GM23338 (cell line): ENCODE measurements around the gene TMEM151B. TPM values are rescaled to one million over a fixed set of nuclear protein-coding genes. Genes with fewer than 3 reads are reported as not detected.
A peak's percentile ranks its signal among the peaks of the same experiment; 100 is the strongest.

ENCODE experiments used
- ATAC-seq: fragments of 200-7000 bp; cut with Tn5 transposase; 3 replicates; pipeline ENCODE4 v1.9.1; 2020
- DNase-seq: peaks from one replicate; pipeline ENCODE4 v3.0.0-alpha.2; 2015; ENCODE audit warnings: low spot score
- H2AFZ ChIP-seq: fragments of 200-600 bp; sonication (generic); 2 replicates; pipeline ENCODE4 v1.8.0; 2016; ENCODE audit warnings: antibody characterized with exemption, mild to moderate bottlenecking, moderate library complexity
- H3F3A ChIP-seq: fragments of 200-600 bp; sonication (generic); replicated peaks from 2 replicates; pipeline ENCODE4 v1.8.0; 2017; ENCODE audit warnings: antibody characterized with exemption, mixed run types, low read depth
- H3K27ac ChIP-seq: fragments of 200-600 bp; sonication (generic); 2 replicates; pipeline ENCODE4 v1.6.1; 2016; ENCODE audit warnings: low read depth
- H3K27me3 ChIP-seq: fragments of 200-600 bp; sonication (generic); 2 replicates; pipeline ENCODE4 v1.8.0; 2016; ENCODE audit warnings: mild to moderate bottlenecking, mixed run types, moderate library complexity; ENCODE audit not compliant: insufficient read depth
- H3K36me3 ChIP-seq: fragments of 200-600 bp; sonication (generic); 2 replicates; pipeline ENCODE4 v1.8.0; 2016; ENCODE audit warnings: mild to moderate bottlenecking; ENCODE audit not compliant: insufficient read depth
- H3K4me1 ChIP-seq: fragments of 200-600 bp; sonication (generic); 2 replicates; pipeline ENCODE4 v1.8.0; 2016; ENCODE audit warnings: mild to moderate bottlenecking, moderate library complexity; ENCODE audit not compliant: insufficient read depth
- H3K4me2 ChIP-seq: fragments of 200-600 bp; sonication (generic); 2 replicates; pipeline ENCODE4 v1.7.1; 2017; ENCODE audit warnings: mixed run types
- H3K4me3 ChIP-seq: fragments of 200-600 bp; sonication (generic); 2 replicates; pipeline ENCODE4 v1.6.1; 2016; ENCODE audit warnings: mixed run types
- H3K79me2 ChIP-seq: fragments of 200-600 bp; sonication (generic); replicated peaks from 2 replicates; pipeline ENCODE4 v1.8.0; 2017; ENCODE audit warnings: mild to moderate bottlenecking; ENCODE audit not compliant: insufficient read depth
- H3K9me2 ChIP-seq: fragments of 200-600 bp; sonication (generic); 2 replicates; pipeline ENCODE4 v1.8.0; 2017; ENCODE audit not compliant: insufficient read depth
- H4K20me1 ChIP-seq: fragments of 200-600 bp; sonication (generic); replicated peaks from 2 replicates; pipeline ENCODE4 v1.8.0; 2017; ENCODE audit warnings: mild to moderate bottlenecking; ENCODE audit not compliant: insufficient read depth
- H3K27ac Mint-ChIP-seq: 2 replicates; pipeline ENCODE4 v1.8.0; 2020; ENCODE audit warnings: inconsistent platforms, mild to moderate bottlenecking, moderate library complexity, mixed read lengths
- H3K27me3 Mint-ChIP-seq: 3 replicates; pipeline ENCODE4 v1.8.0; 2022; ENCODE audit warnings: low read depth, mild to moderate bottlenecking, moderate library complexity, mixed read lengths, inconsistent platforms; ENCODE audit not compliant: insufficient read depth, poor library complexity
- H3K36me3 Mint-ChIP-seq: 3 replicates; pipeline ENCODE4 v1.8.0; 2021; ENCODE audit warnings: low read depth, mild to moderate bottlenecking, inconsistent platforms, moderate library complexity, mixed read lengths
- H3K4me1 Mint-ChIP-seq: 3 replicates; pipeline ENCODE4 v1.8.0; 2020; ENCODE audit warnings: mild to moderate bottlenecking, inconsistent platforms, mixed read lengths
- H3K4me3 Mint-ChIP-seq: 3 replicates; pipeline ENCODE4 v1.8.0; 2021; ENCODE audit warnings: moderate library complexity, mild to moderate bottlenecking, inconsistent platforms, mixed read lengths
- H3K9me3 Mint-ChIP-seq: 3 replicates; pipeline ENCODE4 v1.8.0; 2020; ENCODE audit warnings: moderate library complexity, mild to moderate bottlenecking, inconsistent platforms, mixed read lengths
- CREB1 ChIP-seq: fragments of 250-450 bp; sonication (Bioruptor Pico); IDR thresholded peaks from 2 replicates; pipeline ENCODE4 v1.5.0; 2020; ENCODE audit warnings: low read depth, mild to moderate bottlenecking, moderate library complexity
- JUNB ChIP-seq: IDR thresholded peaks from one replicate; pipeline ENCODE4 v1.6.1; 2016; ENCODE audit warnings: antibody characterized with exemption; ENCODE audit not compliant: unreplicated experiment
- POLR2AphosphoS5 ChIP-seq: IDR thresholded peaks from 2 replicates; pipeline ENCODE4 v1.6.1; 2016; ENCODE audit warnings: antibody characterized with exemption, low read depth
- STAT1 ChIP-seq: IDR thresholded peaks from one replicate; pipeline ENCODE4 v1.6.1; 2016; ENCODE audit warnings: antibody characterized with exemption; ENCODE audit not compliant: unreplicated experiment
- polyA plus RNA-seq: library from polyadenylated mRNA; unstranded; fragments of >200 nt; fragmentation: Nextera tagmentation; extraction: Ambion mirVana; gene quantifications from 2 replicates; pipeline ENCODE4 v1.2.1, GENCODE V29; 2016
- total RNA-seq: library from RNA; depleted of rRNA; stranded (reverse); fragments of >200 nt; shearing (Covaris generic); gene quantifications from 2 replicates; pipeline ENCODE4 v1.2.3, GENCODE V29; 2014
- TF ChIP-seq, protein P1 (sequence below): fragments of 250-450 bp; sonication (Bioruptor Pico); IDR thresholded peaks from 2 replicates; pipeline ENCODE4 v1.5.0; 2020; ENCODE audit warnings: mild to moderate bottlenecking, moderate library complexity
- TF ChIP-seq, protein P2 (sequence below): IDR thresholded peaks from 2 replicates; pipeline ENCODE4 v1.6.1; 2016; ENCODE audit warnings: antibody characterized with exemption

The TMEM151B gene
- total and polyA plus RNA-seq, 2 experiments from 2014 or later = 0.91 to 14.6 TPM

DNA sequence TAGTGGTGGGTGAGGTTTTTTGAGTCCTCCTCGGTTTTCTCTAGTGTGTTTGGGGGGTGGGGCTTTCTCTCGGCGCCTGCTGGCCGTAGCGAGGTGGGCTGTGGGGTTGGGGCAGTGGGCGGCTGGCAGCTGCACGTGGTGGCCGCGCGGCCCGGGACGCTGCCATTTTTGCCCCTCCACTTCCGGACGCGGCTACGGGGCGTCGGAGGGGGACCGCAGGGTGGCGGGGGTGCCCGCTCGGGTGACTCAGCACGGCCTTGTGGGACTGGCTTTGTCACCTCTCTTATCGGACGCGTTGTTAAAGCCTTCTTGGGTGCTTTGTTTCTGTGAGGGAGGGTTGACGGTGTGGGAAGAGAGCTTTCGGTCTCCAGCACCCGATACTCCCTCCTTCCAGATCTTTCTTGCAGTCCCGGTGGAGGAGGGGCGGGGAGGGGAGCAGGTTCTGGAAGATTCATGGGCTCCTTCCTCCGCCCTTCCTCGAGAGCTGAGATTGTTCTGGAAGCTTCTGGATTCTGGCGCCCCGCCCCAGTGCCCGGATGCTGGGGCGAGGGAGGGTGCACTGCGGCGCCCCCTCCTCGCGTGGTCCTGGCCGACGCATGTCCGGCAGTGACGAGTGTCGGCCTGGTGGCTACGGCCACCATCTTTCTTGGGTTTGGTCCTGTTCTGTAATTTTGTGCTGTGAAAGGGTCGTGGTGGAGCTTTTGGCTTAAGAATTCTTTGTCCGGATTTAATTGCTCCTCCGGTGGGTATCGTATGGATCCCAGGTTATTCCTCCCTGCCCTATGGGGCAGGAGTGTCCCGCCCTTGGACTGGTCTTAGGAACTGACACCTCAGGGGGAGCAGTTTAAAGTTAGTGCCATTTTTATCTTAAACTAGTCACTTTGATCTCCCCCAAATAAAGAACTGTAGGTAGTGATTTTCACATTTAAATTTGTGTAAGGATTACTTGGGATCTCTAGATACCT lies 22.6 kb upstream of the TMEM151B start:
- H3K4me1 Mint-ChIP-seq = peaks cover 42% of the 10 kb centered on the region
- Histone ChIP-seq H3K4me3 (peak overlapping the region; percentile 100), H3K9me2 (no peaks in the 10 kb centered on the region), H4K20me1 (peaks cover 52% of the 10 kb centered on the region), H2AFZ (no peak overlapping the region), H3K27me3 (no peaks in the 10 kb centered on the region), H3K4me1 (peaks cover 33% of the 10 kb centered on the region), H3K27ac (peak overlapping the region; percentile 99), H3K4me2 (peak overlapping the region; percentile 90), H3F3A (peaks cover 64% of the 10 kb centered on the region), H3K79me2 (peaks cover 54% of the 10 kb centered on the region), H3K36me3 (peaks cover 48% of the 10 kb centered on the region)
- H3K9me3 Mint-ChIP-seq = peaks cover 13% of the 10 kb centered on the region
- ATAC-seq (peak; percentile 4), DNase-seq (peak; percentile 62)
- H3K4me3 Mint-ChIP-seq = peak overlapping the region; percentile 100
- peaks cover 57% of the 10 kb centered on the region for H3K36me3 Mint-ChIP-seq
- H3K27ac Mint-ChIP-seq = peak overlapping the region; percentile 100
- peaks cover 68% of the 10 kb centered on the region for H3K27me3 Mint-ChIP-seq
- TF ChIP-seq, protein P1, sequence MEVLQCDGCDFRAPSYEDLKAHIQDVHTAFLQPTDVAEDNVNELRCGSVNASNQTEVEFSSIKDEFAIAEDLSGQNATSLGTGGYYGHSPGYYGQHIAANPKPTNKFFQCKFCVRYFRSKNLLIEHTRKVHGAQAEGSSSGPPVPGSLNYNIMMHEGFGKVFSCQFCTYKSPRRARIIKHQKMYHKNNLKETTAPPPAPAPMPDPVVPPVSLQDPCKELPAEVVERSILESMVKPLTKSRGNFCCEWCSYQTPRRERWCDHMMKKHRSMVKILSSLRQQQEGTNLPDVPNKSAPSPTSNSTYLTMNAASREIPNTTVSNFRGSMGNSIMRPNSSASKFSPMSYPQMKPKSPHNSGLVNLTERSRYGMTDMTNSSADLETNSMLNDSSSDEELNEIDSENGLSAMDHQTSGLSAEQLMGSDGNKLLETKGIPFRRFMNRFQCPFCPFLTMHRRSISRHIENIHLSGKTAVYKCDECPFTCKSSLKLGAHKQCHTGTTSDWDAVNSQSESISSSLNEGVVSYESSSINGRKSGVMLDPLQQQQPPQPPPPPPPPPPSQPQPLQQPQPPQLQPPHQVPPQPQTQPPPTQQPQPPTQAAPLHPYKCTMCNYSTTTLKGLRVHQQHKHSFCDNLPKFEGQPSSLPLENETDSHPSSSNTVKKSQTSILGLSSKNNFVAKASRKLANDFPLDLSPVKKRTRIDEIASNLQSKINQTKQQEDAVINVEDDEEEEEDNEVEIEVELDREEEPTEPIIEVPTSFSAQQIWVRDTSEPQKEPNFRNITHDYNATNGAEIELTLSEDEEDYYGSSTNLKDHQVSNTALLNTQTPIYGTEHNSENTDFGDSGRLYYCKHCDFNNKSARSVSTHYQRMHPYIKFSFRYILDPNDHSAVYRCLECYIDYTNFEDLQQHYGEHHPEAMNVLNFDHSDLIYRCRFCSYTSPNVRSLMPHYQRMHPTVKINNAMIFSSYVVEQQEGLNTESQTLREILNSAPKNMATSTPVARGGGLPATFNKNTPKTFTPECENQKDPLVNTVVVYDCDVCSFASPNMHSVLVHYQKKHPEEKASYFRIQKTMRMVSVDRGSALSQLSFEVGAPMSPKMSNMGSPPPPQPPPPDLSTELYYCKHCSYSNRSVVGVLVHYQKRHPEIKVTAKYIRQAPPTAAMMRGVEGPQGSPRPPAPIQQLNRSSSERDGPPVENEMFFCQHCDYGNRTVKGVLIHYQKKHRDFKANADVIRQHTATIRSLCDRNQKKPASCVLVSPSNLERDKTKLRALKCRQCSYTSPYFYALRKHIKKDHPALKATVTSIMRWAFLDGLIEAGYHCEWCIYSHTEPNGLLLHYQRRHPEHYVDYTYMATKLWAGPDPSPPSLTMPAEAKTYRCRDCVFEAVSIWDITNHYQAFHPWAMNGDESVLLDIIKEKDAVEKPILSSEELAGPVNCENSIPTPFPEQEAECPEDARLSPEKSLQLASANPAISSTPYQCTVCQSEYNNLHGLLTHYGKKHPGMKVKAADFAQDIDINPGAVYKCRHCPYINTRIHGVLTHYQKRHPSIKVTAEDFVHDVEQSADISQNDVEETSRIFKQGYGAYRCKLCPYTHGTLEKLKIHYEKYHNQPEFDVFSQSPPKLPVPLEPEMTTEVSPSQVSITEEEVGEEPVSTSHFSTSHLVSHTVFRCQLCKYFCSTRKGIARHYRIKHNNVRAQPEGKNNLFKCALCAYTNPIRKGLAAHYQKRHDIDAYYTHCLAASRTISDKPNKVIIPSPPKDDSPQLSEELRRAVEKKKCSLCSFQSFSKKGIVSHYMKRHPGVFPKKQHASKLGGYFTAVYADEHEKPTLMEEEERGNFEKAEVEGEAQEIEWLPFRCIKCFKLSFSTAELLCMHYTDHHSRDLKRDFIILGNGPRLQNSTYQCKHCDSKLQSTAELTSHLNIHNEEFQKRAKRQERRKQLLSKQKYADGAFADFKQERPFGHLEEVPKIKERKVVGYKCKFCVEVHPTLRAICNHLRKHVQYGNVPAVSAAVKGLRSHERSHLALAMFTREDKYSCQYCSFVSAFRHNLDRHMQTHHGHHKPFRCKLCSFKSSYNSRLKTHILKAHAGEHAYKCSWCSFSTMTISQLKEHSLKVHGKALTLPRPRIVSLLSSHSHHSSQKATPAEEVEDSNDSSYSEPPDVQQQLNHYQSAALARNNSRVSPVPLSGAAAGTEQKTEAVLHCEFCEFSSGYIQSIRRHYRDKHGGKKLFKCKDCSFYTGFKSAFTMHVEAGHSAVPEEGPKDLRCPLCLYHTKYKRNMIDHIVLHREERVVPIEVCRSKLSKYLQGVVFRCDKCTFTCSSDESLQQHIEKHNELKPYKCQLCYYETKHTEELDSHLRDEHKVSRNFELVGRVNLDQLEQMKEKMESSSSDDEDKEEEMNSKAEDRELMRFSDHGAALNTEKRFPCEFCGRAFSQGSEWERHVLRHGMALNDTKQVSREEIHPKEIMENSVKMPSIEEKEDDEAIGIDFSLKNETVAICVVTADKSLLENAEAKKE (CRISPR knock-in tag) = no peak
- TF ChIP-seq STAT1 (no peak), JUNB (no peak), CREB1 (CRISPR knock-in tag) (peak; percentile 36; the same call in 1 of the 2 replicates), POLR2AphosphoS5 (peak; percentile 5; the same call in 1 of the 2 replicates)
- TF ChIP-seq, protein P2, sequence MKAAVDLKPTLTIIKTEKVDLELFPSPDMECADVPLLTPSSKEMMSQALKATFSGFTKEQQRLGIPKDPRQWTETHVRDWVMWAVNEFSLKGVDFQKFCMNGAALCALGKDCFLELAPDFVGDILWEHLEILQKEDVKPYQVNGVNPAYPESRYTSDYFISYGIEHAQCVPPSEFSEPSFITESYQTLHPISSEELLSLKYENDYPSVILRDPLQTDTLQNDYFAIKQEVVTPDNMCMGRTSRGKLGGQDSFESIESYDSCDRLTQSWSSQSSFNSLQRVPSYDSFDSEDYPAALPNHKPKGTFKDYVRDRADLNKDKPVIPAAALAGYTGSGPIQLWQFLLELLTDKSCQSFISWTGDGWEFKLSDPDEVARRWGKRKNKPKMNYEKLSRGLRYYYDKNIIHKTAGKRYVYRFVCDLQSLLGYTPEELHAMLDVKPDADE = no peak; the same call in 1 of the 2 replicates
